GM19351 (cell line): ENCODE data around the gene FAM107B.

Source experiments
- ATAC-seq: cut with Tn5 transposase; IDR thresholded peaks from one replicate; pipeline ENCODE4 v1.9.1; 2021; ENCODE audit warnings: mild to moderate bottlenecking, moderate library complexity; ENCODE audit not compliant: unreplicated experiment

The FAM107B gene

GRCh38 chr10:14779001-14779651, 4.4 kb upstream of the FAM107B start:
- no peak for ATAC-seq

GRCh38 chr10:14776546-14776945, 1.8 kb upstream of the FAM107B start:
- ATAC-seq, result no peak

GRCh38 chr10:14775656-14776055, 959 bp upstream of the FAM107B start:
- ATAC-seq, result no peak

- no peak for ATAC-seq
These were observed 500 bp downstream of the FAM107B start for GRCh38 chr10:14774214-14774580.

- no peak for ATAC-seq
These were observed 1.0 kb downstream of the FAM107B start for GRCh38 chr10:14773551-14774213.

- no peak for ATAC-seq
These were observed 2.3 kb downstream of the FAM107B start for GRCh38 chr10:14772399-14772798.

GRCh38 chr10:14770927-14771326, 3.8 kb downstream of the FAM107B start:
- no peak for ATAC-seq

- no peak for ATAC-seq
These were observed 13.3 kb downstream of the FAM107B start for GRCh38 chr10:14761372-14761771.

GRCh38 chr10:14758994-14759664, 15.6 kb downstream of the FAM107B start:
- no peak for ATAC-seq

- no peak for ATAC-seq
These were observed 16.2 kb downstream of the FAM107B start for GRCh38 chr10:14758451-14758850.

- no peak for ATAC-seq
These were observed 16.7 kb downstream of the FAM107B start for GRCh38 chr10:14757986-14758385.

GRCh38 chr10:14757394-14757793, 17.3 kb downstream of the FAM107B start:
- no peak for ATAC-seq

GRCh38 chr10:14753441-14753840, 21.3 kb downstream of the FAM107B start:
- ATAC-seq, result no peak

GRCh38 chr10:14751921-14752320, 22.8 kb downstream of the FAM107B start:
- no peak for ATAC-seq

- peak; percentile 48 for ATAC-seq
These were observed 23.4 kb downstream of the FAM107B start for GRCh38 chr10:14751014-14751896.

GRCh38 chr10:14749070-14749809, 25.5 kb downstream of the FAM107B start:
- ATAC-seq, result peak; percentile 56

GRCh38 chr10:14748441-14748840, 26.3 kb downstream of the FAM107B start:
- ATAC-seq, result peak; percentile 50

GRCh38 chr10:14742815-14743214, 31.9 kb downstream of the FAM107B start:
- peak; percentile 85 for ATAC-seq

GRCh38 chr10:14742382-14742781, 32.3 kb downstream of the FAM107B start:
- peak; percentile 20 for ATAC-seq

GRCh38 chr10:14740684-14741247, 33.9 kb downstream of the FAM107B start:
- ATAC-seq, result peak; percentile 57
